GM06990 (cell line): ENCODE data around the gene JARID2.
"Not testable (repeated sequence)": the region's sequence is repeated elsewhere in the genome, so short reads cannot be mapped to it uniquely, and the experiment has no call there.

Source experiments
- DNase-seq: peaks from one replicate; pipeline ENCODE4 v3.0.0-alpha.2; 2011; ENCODE audit not compliant: insufficient read length; ENCODE audit errors: extremely low read depth
- H3K27me3 ChIP-seq: replicated peaks from 2 replicates; pipeline ENCODE4 v1.6.0; 2011; ENCODE audit warnings: low read length; ENCODE audit not compliant: control insufficient read depth, insufficient read depth
- H3K36me3 ChIP-seq: 2 replicates; pipeline ENCODE4 v1.5.1; 2011; ENCODE audit warnings: low read length; ENCODE audit not compliant: control insufficient read depth, insufficient read depth
- H3K4me3 ChIP-seq: replicated peaks from 2 replicates; pipeline ENCODE4 v1.5.1; 2011; ENCODE audit warnings: low read depth, mild to moderate bottlenecking, control low read depth, low read length
- TF ChIP-seq, protein P1 (sequence below): IDR thresholded peaks from 2 replicates; pipeline ENCODE4 v1.5.1; 2011; ENCODE audit warnings: low read length, control low read depth, mild to moderate bottlenecking, inconsistent platforms; ENCODE audit not compliant: insufficient read depth, poor library complexity, severe bottlenecking

The JARID2 gene

DNA sequence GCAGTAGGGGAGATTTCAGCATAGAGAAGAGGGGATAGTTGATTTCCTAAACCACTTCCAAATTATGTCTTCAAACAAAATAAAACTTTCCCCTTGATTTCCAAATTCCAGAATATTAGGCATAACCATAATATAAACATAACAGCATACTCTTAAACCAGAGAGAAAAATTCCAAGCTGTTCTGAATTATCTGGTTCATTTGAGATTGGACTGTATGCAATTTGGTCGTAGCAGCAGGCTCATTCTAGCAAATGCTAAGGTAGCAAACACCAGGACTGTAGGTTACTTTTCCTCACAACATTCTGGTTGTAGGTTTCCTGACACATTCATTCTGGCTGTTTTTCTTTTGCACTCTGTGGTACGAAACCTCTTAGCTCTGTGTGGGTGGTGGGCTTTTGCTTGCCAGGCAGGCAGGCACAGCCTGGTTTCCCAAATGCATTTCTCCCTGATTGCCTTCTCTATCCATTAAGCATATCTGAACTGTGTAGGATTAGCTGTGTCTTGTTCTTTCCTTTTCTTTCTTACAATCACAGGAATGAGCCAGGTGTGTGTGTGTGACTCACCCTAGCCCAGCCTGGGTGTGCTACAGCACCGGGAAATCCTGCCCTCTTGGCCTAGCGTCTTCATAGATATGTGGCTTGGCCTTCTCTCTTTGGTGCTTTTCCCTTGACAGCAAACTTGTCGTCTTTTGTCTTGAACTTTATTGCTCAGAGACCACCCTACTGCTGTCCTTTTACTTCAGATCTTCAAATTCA is 77.1 kb downstream of the JARID2 start:
- no peaks in the 10 kb centered on the region for H3K36me3 ChIP-seq
- DNase-seq, result no peak
- TF ChIP-seq, protein P1, sequence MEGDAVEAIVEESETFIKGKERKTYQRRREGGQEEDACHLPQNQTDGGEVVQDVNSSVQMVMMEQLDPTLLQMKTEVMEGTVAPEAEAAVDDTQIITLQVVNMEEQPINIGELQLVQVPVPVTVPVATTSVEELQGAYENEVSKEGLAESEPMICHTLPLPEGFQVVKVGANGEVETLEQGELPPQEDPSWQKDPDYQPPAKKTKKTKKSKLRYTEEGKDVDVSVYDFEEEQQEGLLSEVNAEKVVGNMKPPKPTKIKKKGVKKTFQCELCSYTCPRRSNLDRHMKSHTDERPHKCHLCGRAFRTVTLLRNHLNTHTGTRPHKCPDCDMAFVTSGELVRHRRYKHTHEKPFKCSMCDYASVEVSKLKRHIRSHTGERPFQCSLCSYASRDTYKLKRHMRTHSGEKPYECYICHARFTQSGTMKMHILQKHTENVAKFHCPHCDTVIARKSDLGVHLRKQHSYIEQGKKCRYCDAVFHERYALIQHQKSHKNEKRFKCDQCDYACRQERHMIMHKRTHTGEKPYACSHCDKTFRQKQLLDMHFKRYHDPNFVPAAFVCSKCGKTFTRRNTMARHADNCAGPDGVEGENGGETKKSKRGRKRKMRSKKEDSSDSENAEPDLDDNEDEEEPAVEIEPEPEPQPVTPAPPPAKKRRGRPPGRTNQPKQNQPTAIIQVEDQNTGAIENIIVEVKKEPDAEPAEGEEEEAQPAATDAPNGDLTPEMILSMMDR, result no peak
- H3K27me3 ChIP-seq, result no peaks in the 10 kb centered on the region
- no peak overlapping the region for H3K4me3 ChIP-seq

- not testable (repeated sequence) for DNase-seq, H3K4me3 ChIP-seq, H3K27me3 ChIP-seq, H3K36me3 ChIP-seq
These were observed 77.7 kb downstream of the JARID2 start for GRCh38 chr6:15323611-15324010.

- no peaks in the 10 kb centered on the region for H3K27me3 ChIP-seq
- no peaks in the 10 kb centered on the region for H3K36me3 ChIP-seq
- no peak overlapping the region for H3K4me3 ChIP-seq
- TF ChIP-seq, protein P1, result no peak
- DNase-seq, result no peak
These were observed 78.6 kb downstream of the JARID2 start for GRCh38 chr6:15324427-15324985.

GRCh38 chr6:15325540-15325955 is 79.7 kb downstream of the JARID2 start:
- Histone ChIP-seq H3K4me3 (no peak overlapping the region), H3K36me3 (no peaks in the 10 kb centered on the region), H3K27me3 (no peaks in the 10 kb centered on the region)
- no peak for DNase-seq
- TF ChIP-seq, protein P1, result no peak

DNA sequence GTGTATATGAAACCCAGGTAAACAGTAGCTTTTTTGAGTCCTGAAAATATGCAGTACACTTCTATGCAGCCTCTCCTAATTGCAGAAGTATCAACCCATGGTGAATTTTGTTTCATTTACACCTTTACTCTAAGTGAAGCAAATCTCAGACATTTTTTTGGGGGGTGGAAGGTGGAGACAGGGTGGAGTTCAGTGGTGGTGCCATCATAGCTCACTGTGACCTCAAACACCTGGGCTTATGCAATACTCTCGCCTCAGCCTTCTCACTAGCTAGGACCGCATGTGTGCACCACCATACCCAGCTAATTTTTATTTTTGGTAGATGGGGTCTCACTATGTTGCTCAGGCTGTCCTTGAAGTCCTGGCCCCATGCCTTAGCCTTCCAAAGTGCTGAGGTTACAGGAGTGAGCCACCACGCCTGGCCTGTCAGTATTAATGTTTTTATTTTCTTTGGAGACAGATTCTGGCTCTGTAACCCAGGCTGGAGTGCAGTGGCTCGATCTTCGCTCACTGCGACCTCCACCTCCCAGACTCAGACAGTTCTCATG is 80.3 kb downstream of the JARID2 start:
- TF ChIP-seq, protein P1, result no peak
- H3K36me3 ChIP-seq, result no peaks in the 10 kb centered on the region
- no peaks in the 10 kb centered on the region for H3K27me3 ChIP-seq
- DNase-seq, result no peak
- no peak overlapping the region for H3K4me3 ChIP-seq

DNA sequence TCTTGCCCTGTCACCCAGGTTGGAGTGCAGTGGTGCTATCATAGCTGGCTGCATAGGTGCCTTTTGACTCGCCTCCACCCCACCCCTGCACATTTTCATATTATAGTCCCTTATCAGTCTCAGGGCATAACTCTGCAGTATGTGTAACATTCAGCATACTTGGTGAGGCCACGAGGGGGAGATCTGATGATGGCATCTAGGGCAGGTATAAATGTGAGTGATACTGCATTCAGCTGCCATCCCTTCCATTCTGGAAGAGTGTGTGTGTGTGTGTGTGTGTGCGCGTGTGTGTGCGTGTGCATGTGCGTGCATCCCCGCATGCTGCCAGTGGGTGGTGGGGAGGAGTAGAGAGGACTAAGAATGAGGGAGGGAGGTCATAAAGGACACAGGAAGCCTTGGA is 81.4 kb downstream of the JARID2 start:
- DNase-seq, result peak; percentile 59
- TF ChIP-seq, protein P1, result peak; percentile 52
- no peak overlapping the region for H3K4me3 ChIP-seq
- no peaks in the 10 kb centered on the region for H3K36me3 ChIP-seq
- H3K27me3 ChIP-seq, result no peaks in the 10 kb centered on the region
